K562 (cell line): Measurements from ENCODE around the gene GGTLC2. TPM values are rescaled to one million over a fixed set of nuclear protein-coding genes. Genes with fewer than 3 reads are reported as not detected.
"Not testable (repeated sequence)": the region's sequence is repeated elsewhere in the genome, so short reads cannot be mapped to it uniquely, and the experiment has no call there.

Experiments used
- ERF ChIP-seq: fragments of 450-650 bp; formaldehyde crosslinking; IDR thresholded peaks from 2 replicates; pipeline ENCODE4 v1.4.0; 2020; ENCODE audit warnings: mild to moderate bottlenecking, mixed read lengths
- MEF2D ChIP-seq: conservative IDR thresholded peaks from 2 replicates; pipeline ENCODE4 v1.6.1; 2016; ENCODE audit warnings: low read depth, missing genetic modification characterization, missing compliant biosample characterization
- PPARD ChIP-seq: fragments of 250-450 bp; sonication (Bioruptor Pico); IDR thresholded peaks from 2 replicates; pipeline ENCODE4 v1.8.0; 2022; ENCODE audit warnings: inconsistent platforms, mild to moderate bottlenecking, moderate library complexity
- RB1 ChIP-seq: fragments of 450-650 bp; IDR thresholded peaks from 2 replicates; pipeline ENCODE4 v1.6.1; 2017; ENCODE audit warnings: low read depth, mild to moderate bottlenecking
- SRF ChIP-seq, 2 experiments: fragments of 250-450, 450-650 bp in 1 of 2; sonication (Bioruptor Pico) in 1 of 2; sonication (generic) in 1 of 2; formaldehyde crosslinking; IDR thresholded peaks; 2 replicates each; pipeline versions ENCODE4 v1.5.0 to v1.5.1; 2020 to 2022; ENCODE audit warnings: mild to moderate bottlenecking in 1 of 2, missing genetic modification reagents in 1 of 2
- ZNF583 ChIP-seq: fragments of 250-450 bp; sonication (Bioruptor Pico); IDR thresholded peaks from 2 replicates; pipeline ENCODE4 v1.4.0; 2020
- polyA plus RNA-seq, 8 experiments: library from polyadenylated mRNA; depleted of rRNA in 4 of 8; stranded (reverse) in 5 of 8; unstranded in 3 of 8; fragments of >200 nt; fragmentation: Nextera tagmentation in 2 of 8; fragmentation: Illumina TruSeq in 1 of 8; extraction: Ambion mirVana in 2 of 8; extraction: Trizol in 1 of 8; gene quantifications; 2 replicates each; pipeline versions ENCODE4 v1.2.1 to v1.2.3, GENCODE V29; 2011 to 2014; ENCODE audit warnings: inconsistent platforms in 1 of 8, missing spikeins in 1 of 8
- total RNA-seq, 7 experiments: library from RNA; depleted of rRNA in 6 of 7; stranded (reverse); fragments of >200 nt in 6 of 7; fragmentation: Illumina TruSeq in 2 of 7; extraction: Trizol in 2 of 7; gene quantifications; 2 replicates each; pipeline versions ENCODE4 v1.2.1 to v1.2.3, GENCODE V29; 2011 to 2021; ENCODE audit warnings: low replicate concordance in 1 of 7
- TF ChIP-seq, protein P1 (sequence below), 2 experiments: fragments of 450-650 bp in 1 of 2; sonication (generic) in 1 of 2; formaldehyde crosslinking; conservative IDR thresholded peaks; 2 replicates each; pipeline versions ENCODE4 v1.4.0 to v1.8.1; 2020 to 2022; ENCODE audit warnings: mild to moderate bottlenecking in 1 of 2, missing genetic modification reagents in 1 of 2
- TF ChIP-seq, protein P2 (sequence below), 3 experiments: fragments of 200-800 bp in 1 of 3; sonication (Bioruptor generic) in 1 of 3; sonication (generic) in 1 of 3; formaldehyde crosslinking in 1 of 3; IDR thresholded peaks; 2 replicates each; pipeline versions ENCODE4 v1.6.1 to v1.8.0; 2016 to 2022; ENCODE audit warnings: mild to moderate bottlenecking in 2 of 3, missing compliant biosample characterization in 2 of 3, missing genetic modification characterization in 2 of 3, missing genetic modification reagents in 1 of 3
- TF ChIP-seq, protein P3 (sequence below): fragments of 250-450 bp; sonication (Bioruptor Pico); IDR thresholded peaks from 2 replicates; pipeline ENCODE4 v1.4.0; 2020; ENCODE audit warnings: mild to moderate bottlenecking, moderate library complexity
- TF ChIP-seq, protein P4 (sequence below): fragments of 250-450 bp; sonication (Bioruptor Pico); IDR thresholded peaks from 2 replicates; pipeline ENCODE4 v1.9.0; 2021; ENCODE audit warnings: mild to moderate bottlenecking
- TF ChIP-seq, protein P5 (sequence below): fragments of 250-450 bp; sonication (Bioruptor Pico); IDR thresholded peaks from 2 replicates; pipeline ENCODE4 v1.4.0; 2020
- TF ChIP-seq, protein P6 (sequence below), 3 experiments: IDR thresholded peaks in 2 of 3; conservative IDR thresholded peaks in 1 of 3; 2 replicates each; pipeline ENCODE4 v1.5.1; 2011 to 2012; ENCODE audit warnings: low read length in 3 of 3, mild to moderate bottlenecking in 3 of 3, control low read depth in 2 of 3, improper control_type of control experiment in 1 of 3, inconsistent platforms in 1 of 3, low read depth in 1 of 3, mixed read lengths in 1 of 3, moderate library complexity in 1 of 3; ENCODE audit not compliant: insufficient read depth in 2 of 3

Gene GGTLC2
- total and polyA plus RNA-seq, 9 of the 15 experiments (the other 6 are each of a cell fraction or from before 2014, with no cell fraction given): not detected

DNA sequence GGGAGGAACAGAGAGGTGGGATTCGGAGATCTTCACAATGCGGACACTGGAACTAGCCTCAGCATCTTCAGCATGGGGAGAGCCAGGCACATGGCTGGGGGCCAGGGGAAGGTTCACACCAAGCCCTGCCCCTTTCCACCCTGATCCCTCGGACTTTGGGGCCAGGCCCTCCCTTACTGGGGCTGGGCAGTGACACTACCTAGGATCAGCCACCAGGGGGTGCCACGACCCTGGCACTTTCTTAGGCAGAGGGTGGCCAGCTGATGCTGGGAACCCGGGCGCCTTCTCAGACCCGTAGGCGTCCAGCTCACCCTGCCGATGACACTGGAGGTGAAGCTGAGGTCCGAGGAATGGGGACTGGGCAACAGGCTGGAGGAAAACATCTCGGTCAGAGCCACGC is 3.5 kb downstream of the GGTLC2 start (continued):
- peak; percentile 64; the same call in 1 of the 2 replicates for TF ChIP-seq RB1
- TF ChIP-seq, protein P1, sequence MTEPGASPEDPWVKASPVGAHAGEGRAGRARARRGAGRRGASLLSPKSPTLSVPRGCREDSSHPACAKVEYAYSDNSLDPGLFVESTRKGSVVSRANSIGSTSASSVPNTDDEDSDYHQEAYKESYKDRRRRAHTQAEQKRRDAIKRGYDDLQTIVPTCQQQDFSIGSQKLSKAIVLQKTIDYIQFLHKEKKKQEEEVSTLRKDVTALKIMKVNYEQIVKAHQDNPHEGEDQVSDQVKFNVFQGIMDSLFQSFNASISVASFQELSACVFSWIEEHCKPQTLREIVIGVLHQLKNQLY (CRISPR knock-in tag; conservative IDR thresholded peaks at IDR 0.05): 0 out of 4 replicates have a peak, but pooled peaks of 1 of the 2 experiments have one; percentile 33
- TF ChIP-seq ZNF583: 0 out of 2 replicates have a peak, but pooled peaks have one; percentile 43
- TF ChIP-seq SRF (CRISPR knock-in tag; IDR thresholded peaks at IDR 0.05): peak in 1 of 2 experiments; percentile 66; a peak in 1 of 4 replicates
- TF ChIP-seq, protein P2, sequence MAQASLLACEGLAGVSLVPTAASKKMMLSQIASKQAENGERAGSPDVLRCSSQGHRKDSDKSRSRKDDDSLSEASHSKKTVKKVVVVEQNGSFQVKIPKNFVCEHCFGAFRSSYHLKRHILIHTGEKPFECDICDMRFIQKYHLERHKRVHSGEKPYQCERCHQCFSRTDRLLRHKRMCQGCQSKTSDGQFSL (CRISPR knock-in tag; IDR thresholded peaks at IDR 0.05): 0 out of 2 replicates have a peak, but pooled peaks have one; percentile 44
- TF ChIP-seq, protein P2 (tag; IDR thresholded peaks at IDR 0.05): not testable (repeated sequence)
- TF ChIP-seq, protein P3, sequence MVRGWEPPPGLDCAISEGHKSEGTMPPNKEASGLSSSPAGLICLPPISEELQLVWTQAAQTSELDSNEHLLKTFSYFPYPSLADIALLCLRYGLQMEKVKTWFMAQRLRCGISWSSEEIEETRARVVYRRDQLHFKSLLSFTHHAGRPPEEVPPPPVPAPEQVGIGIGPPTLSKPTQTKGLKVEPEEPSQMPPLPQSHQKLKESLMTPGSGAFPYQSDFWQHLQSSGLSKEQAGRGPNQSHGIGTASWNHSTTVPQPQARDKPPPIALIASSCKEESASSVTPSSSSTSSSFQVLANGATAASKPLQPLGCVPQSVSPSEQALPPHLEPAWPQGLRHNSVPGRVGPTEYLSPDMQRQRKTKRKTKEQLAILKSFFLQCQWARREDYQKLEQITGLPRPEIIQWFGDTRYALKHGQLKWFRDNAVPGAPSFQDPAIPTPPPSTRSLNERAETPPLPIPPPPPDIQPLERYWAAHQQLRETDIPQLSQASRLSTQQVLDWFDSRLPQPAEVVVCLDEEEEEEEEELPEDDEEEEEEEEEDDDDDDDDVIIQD (CRISPR knock-in tag): 0 out of 2 replicates have a peak, but pooled peaks have one; percentile 69
- TF ChIP-seq, protein P4, sequence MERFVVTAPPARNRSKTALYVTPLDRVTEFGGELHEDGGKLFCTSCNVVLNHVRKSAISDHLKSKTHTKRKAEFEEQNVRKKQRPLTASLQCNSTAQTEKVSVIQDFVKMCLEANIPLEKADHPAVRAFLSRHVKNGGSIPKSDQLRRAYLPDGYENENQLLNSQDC (CRISPR knock-in tag): 0 out of 2 replicates have a peak, but pooled peaks have one; percentile 25
- TF ChIP-seq, protein P5, sequence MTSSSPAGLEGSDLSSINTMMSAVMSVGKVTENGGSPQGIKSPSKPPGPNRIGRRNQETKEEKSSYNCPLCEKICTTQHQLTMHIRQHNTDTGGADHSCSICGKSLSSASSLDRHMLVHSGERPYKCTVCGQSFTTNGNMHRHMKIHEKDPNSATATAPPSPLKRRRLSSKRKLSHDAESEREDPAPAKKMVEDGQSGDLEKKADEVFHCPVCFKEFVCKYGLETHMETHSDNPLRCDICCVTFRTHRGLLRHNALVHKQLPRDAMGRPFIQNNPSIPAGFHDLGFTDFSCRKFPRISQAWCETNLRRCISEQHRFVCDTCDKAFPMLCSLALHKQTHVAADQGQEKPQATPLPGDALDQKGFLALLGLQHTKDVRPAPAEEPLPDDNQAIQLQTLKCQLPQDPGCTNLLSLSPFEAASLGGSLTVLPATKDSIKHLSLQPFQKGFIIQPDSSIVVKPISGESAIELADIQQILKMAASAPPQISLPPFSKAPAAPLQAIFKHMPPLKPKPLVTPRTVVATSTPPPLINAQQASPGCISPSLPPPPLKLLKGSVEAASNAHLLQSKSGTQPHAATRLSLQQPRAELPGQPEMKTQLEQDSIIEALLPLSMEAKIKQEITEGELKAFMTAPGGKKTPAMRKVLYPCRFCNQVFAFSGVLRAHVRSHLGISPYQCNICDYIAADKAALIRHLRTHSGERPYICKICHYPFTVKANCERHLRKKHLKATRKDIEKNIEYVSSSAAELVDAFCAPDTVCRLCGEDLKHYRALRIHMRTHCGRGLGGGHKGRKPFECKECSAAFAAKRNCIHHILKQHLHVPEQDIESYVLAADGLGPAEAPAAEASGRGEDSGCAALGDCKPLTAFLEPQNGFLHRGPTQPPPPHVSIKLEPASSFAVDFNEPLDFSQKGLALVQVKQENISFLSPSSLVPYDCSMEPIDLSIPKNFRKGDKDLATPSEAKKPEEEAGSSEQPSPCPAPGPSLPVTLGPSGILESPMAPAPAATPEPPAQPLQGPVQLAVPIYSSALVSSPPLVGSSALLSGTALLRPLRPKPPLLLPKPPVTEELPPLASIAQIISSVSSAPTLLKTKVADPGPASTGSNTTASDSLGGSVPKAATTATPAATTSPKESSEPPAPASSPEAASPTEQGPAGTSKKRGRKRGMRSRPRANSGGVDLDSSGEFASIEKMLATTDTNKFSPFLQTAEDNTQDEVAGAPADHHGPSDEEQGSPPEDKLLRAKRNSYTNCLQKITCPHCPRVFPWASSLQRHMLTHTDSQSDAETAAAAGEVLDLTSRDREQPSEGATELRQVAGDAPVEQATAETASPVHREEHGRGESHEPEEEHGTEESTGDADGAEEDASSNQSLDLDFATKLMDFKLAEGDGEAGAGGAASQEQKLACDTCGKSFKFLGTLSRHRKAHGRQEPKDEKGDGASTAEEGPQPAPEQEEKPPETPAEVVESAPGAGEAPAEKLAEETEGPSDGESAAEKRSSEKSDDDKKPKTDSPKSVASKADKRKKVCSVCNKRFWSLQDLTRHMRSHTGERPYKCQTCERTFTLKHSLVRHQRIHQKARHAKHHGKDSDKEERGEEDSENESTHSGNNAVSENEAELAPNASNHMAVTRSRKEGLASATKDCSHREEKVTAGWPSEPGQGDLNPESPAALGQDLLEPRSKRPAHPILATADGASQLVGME (CRISPR knock-in tag): peak; percentile 76; the same call in 1 of the 2 replicates
- TF ChIP-seq, protein P6, sequence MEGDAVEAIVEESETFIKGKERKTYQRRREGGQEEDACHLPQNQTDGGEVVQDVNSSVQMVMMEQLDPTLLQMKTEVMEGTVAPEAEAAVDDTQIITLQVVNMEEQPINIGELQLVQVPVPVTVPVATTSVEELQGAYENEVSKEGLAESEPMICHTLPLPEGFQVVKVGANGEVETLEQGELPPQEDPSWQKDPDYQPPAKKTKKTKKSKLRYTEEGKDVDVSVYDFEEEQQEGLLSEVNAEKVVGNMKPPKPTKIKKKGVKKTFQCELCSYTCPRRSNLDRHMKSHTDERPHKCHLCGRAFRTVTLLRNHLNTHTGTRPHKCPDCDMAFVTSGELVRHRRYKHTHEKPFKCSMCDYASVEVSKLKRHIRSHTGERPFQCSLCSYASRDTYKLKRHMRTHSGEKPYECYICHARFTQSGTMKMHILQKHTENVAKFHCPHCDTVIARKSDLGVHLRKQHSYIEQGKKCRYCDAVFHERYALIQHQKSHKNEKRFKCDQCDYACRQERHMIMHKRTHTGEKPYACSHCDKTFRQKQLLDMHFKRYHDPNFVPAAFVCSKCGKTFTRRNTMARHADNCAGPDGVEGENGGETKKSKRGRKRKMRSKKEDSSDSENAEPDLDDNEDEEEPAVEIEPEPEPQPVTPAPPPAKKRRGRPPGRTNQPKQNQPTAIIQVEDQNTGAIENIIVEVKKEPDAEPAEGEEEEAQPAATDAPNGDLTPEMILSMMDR (IDR thresholded peaks at IDR 0.05 in 2 of 3, conservative IDR thresholded peaks at IDR 0.05 in 1 of 3; ENCODE audit: insufficient read depth in 2 of 3, low read depth in 1 of 3, low read length in 3 of 3): peak in 1 of 3 experiments; percentile 37; a peak in 1 of 6 replicates
- TF ChIP-seq ERF: peak; percentile 83; the same call in 1 of the 2 replicates
- TF ChIP-seq MEF2D: 0 out of 2 replicates have a peak, but pooled peaks have one; percentile 24
- TF ChIP-seq PPARD (CRISPR knock-in tag): 0 out of 2 replicates have a peak, but pooled peaks have one; percentile 31
